T-helper 17 cell (primary cell): ENCODE measurements around the gene PPP1R7. TPM values are rescaled to one million over a fixed set of nuclear protein-coding genes. Genes with fewer than 3 reads are reported as not detected.

Experiments
- ATAC-seq: fragments of 150-1000 bp; cut with Tn5 transposase; 2 replicates; pipeline ENCODE4 v1.10.0; 2021; ENCODE audit warnings: mild to moderate bottlenecking, moderate library complexity
- DNase-seq, 3 donors: peaks; one replicate each; pipeline versions ENCODE4 v3.0.0 to v3.0.0-alpha.2; 2020 to 2021
- H3K9me3 ChIP-seq: one replicate; pipeline ENCODE4 v1.7.0; 2013; ENCODE audit warnings: low read length, mild to moderate bottlenecking; ENCODE audit not compliant: control insufficient read depth, poor library complexity, severe bottlenecking
- H3K27ac Mint-ChIP-seq: one replicate; pipeline ENCODE4 v1.8.0; 2022; ENCODE audit warnings: mild to moderate bottlenecking, moderate library complexity, mixed read lengths
- H3K27me3 Mint-ChIP-seq: one replicate; pipeline ENCODE4 v1.8.0; 2022; ENCODE audit warnings: mixed read lengths
- H3K36me3 Mint-ChIP-seq: one replicate; pipeline ENCODE4 v1.8.0; 2022; ENCODE audit warnings: low read depth, mixed read lengths
- H3K4me1 Mint-ChIP-seq: one replicate; pipeline ENCODE4 v1.8.0; 2022; ENCODE audit warnings: mild to moderate bottlenecking, mixed read lengths
- H3K4me3 Mint-ChIP-seq: one replicate; pipeline ENCODE4 v1.8.0; 2022; ENCODE audit warnings: mild to moderate bottlenecking, moderate library complexity, mixed read lengths
- total RNA-seq, 4 donors: library from RNA in 2 of 4; stranded (reverse) in 2 of 4; gene quantifications; one replicate each; pipeline ENCODE4 v1.2.3 and lab custom pipeline; 2022 to 2026

Gene PPP1R7
- total RNA-seq, 2 donors from 2014 or later: 40.0 to 54.8 TPM

- Mint-ChIP-seq H3K36me3 (no peaks in the 10 kb centered on the region), H3K27ac (peak overlapping the region; percentile 73), H3K4me1 (peaks cover 13% of the 10 kb centered on the region), H3K27me3 (no peaks in the 10 kb centered on the region), H3K4me3 (no peak overlapping the region)
- DNase-seq (no peak), ATAC-seq (no peak)
- H3K9me3 ChIP-seq: no peaks in the 10 kb centered on the region
These were observed 75.3 kb downstream of the PPP1R7 start for GRCh38 chr2:241225545-241225944.

GRCh38 chr2:241225983-241226382, 75.7 kb downstream of the PPP1R7 start:
- peak overlapping the region; percentile 25 for H3K4me3 Mint-ChIP-seq

GRCh38 chr2:241226723-241227572, 76.7 kb downstream of the PPP1R7 start:
- peak overlapping the region; percentile 43 for H3K27ac Mint-ChIP-seq
- no peaks in the 10 kb centered on the region for H3K27me3 Mint-ChIP-seq
- no peaks in the 10 kb centered on the region for H3K9me3 ChIP-seq
- no peak overlapping the region for H3K4me3 Mint-ChIP-seq
- peaks cover 13% of the 10 kb centered on the region for H3K4me1 Mint-ChIP-seq
- peaks cover 5% of the 10 kb centered on the region for H3K36me3 Mint-ChIP-seq
- no peak for ATAC-seq
- DNase-seq: no peak

More at GRCh38 chr2:241225983-241226382, 75.7 kb downstream of the PPP1R7 start:
- no peak for ATAC-seq
- no peaks in the 10 kb centered on the region for H3K27me3 Mint-ChIP-seq
- peaks cover 13% of the 10 kb centered on the region for H3K4me1 Mint-ChIP-seq
- H3K9me3 ChIP-seq: no peaks in the 10 kb centered on the region
- H3K27ac Mint-ChIP-seq: no peak overlapping the region
- H3K36me3 Mint-ChIP-seq: no peaks in the 10 kb centered on the region
- no peak for DNase-seq

DNA sequence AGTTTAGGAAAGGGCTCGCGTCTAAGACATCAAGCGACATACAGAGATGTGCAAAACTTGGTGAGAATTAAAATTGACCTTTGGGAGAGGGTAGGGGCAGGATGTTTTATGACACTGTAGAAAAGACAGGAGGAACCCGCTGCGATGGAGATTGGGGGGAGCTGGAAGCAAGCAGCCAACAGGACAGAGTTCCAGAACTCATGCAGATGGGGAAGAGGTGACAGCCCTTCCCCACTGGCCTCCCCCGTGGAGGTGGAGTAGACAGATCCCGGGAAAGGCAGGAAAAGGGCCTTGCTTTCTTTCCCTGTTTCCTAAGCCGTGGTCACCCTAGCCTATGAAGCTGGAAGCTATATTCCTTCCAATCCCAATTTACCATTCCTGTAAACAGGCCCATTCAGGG, 77.3 kb downstream of the PPP1R7 start:
- DNase-seq: no peak
- Mint-ChIP-seq H3K27ac (no peak overlapping the region), H3K4me3 (no peak overlapping the region), H3K27me3 (no peaks in the 10 kb centered on the region), H3K4me1 (peaks cover 13% of the 10 kb centered on the region), H3K36me3 (peaks cover 6% of the 10 kb centered on the region)
- no peaks in the 10 kb centered on the region for H3K9me3 ChIP-seq
- ATAC-seq: no peak

- ATAC-seq: no peak
- H3K27me3 Mint-ChIP-seq: no peaks in the 10 kb centered on the region
- H3K9me3 ChIP-seq: no peaks in the 10 kb centered on the region
- DNase-seq: no peak
- no peak overlapping the region for H3K27ac Mint-ChIP-seq
- no peak overlapping the region for H3K4me3 Mint-ChIP-seq
- H3K36me3 Mint-ChIP-seq: peaks cover 10% of the 10 kb centered on the region
- peaks cover 15% of the 10 kb centered on the region for H3K4me1 Mint-ChIP-seq
These were observed 78.0 kb downstream of the PPP1R7 start for GRCh38 chr2:241228081-241228859.

- no peak overlapping the region for H3K4me3 Mint-ChIP-seq
These were observed 78.7 kb downstream of the PPP1R7 start for GRCh38 chr2:241228860-241229516.

GRCh38 chr2:241229563-241230401, 79.5 kb downstream of the PPP1R7 start:
- Mint-ChIP-seq H3K4me3 (no peak overlapping the region), H3K4me1 (peaks cover 7% of the 10 kb centered on the region), H3K27me3 (no peaks in the 10 kb centered on the region), H3K27ac (no peak overlapping the region), H3K36me3 (peaks cover 13% of the 10 kb centered on the region)
- H3K9me3 ChIP-seq: no peaks in the 10 kb centered on the region
- DNase-seq (no peak), ATAC-seq (no peak)

More at GRCh38 chr2:241228860-241229516, 78.7 kb downstream of the PPP1R7 start:
- peak overlapping the region; percentile 34 for H3K27ac Mint-ChIP-seq
- ATAC-seq: no peak
- H3K27me3 Mint-ChIP-seq: no peaks in the 10 kb centered on the region
- H3K4me1 Mint-ChIP-seq: peaks cover 14% of the 10 kb centered on the region
- DNase-seq: no peak
- no peaks in the 10 kb centered on the region for H3K9me3 ChIP-seq
- H3K36me3 Mint-ChIP-seq: peaks cover 10% of the 10 kb centered on the region

GRCh38 chr2:241230435-241230834, 80.2 kb downstream of the PPP1R7 start:
- DNase-seq: no peak

GRCh38 chr2:241232736-241233575, 82.7 kb downstream of the PPP1R7 start:
- no peaks in the 10 kb centered on the region for H3K27me3 Mint-ChIP-seq
- no peak overlapping the region for H3K4me3 Mint-ChIP-seq
- H3K27ac Mint-ChIP-seq: no peak overlapping the region
- H3K9me3 ChIP-seq: no peaks in the 10 kb centered on the region
- H3K36me3 Mint-ChIP-seq: peaks cover 16% of the 10 kb centered on the region
- ATAC-seq (no peak), DNase-seq (no peak)
- peaks cover 4% of the 10 kb centered on the region for H3K4me1 Mint-ChIP-seq

More at GRCh38 chr2:241230435-241230834, 80.2 kb downstream of the PPP1R7 start:
- Mint-ChIP-seq H3K4me3 (no peak overlapping the region), H3K27ac (no peak overlapping the region), H3K27me3 (no peaks in the 10 kb centered on the region), H3K36me3 (peaks cover 13% of the 10 kb centered on the region), H3K4me1 (peaks cover 6% of the 10 kb centered on the region)
- no peaks in the 10 kb centered on the region for H3K9me3 ChIP-seq
- ATAC-seq: no peak
